Nephron (organoid): ENCODE data around the gene PREB.

ENCODE experiments used
- H3K27ac Mint-ChIP-seq, 3 experiments: 2 replicates each; pipeline ENCODE4 v1.8.0; 2020; ENCODE audit warnings: mixed read lengths in 3 of 3, mild to moderate bottlenecking in 2 of 3, moderate library complexity in 1 of 3
- H3K27me3 Mint-ChIP-seq: 2 replicates; pipeline ENCODE4 v1.8.0; 2021; ENCODE audit warnings: low read depth, mild to moderate bottlenecking, moderate library complexity, mixed read lengths
- H3K36me3 Mint-ChIP-seq: 2 replicates; pipeline ENCODE4 v1.8.0; 2020; ENCODE audit warnings: low read depth, mixed read lengths
- H3K4me1 Mint-ChIP-seq: 2 replicates; pipeline ENCODE4 v1.8.0; 2020; ENCODE audit warnings: mixed read lengths
- H3K4me3 Mint-ChIP-seq, 3 experiments: 2 replicates each; pipeline ENCODE4 v1.8.0; 2020; ENCODE audit warnings: mild to moderate bottlenecking in 3 of 3, mixed read lengths in 3 of 3, moderate library complexity in 2 of 3
- H3K9me3 Mint-ChIP-seq: 2 replicates; pipeline ENCODE4 v1.8.0; 2020; ENCODE audit warnings: mixed read lengths
- CTCF ChIP-seq, 3 experiments: fragments of 200-600 bp; sonication (generic); IDR thresholded peaks; one replicate each; pipeline ENCODE4 v1.5.0; 2021; ENCODE audit warnings: antibody characterized with exemption in 3 of 3; ENCODE audit not compliant: unreplicated experiment in 3 of 3

PREB gene

GRCh38 chr2:27127883-27128667, 6.4 kb downstream of the PREB start:
- Mint-ChIP-seq H3K9me3 (no peaks in the 10 kb centered on the region), H3K36me3 (peaks cover 25% of the 10 kb centered on the region), H3K27ac (no peak overlapping the region), H3K27me3 (peaks cover 4% of the 10 kb centered on the region), H3K4me1 (peaks cover 6% of the 10 kb centered on the region), H3K4me3 (no peak overlapping the region)
- no peak for TF ChIP-seq CTCF (IDR thresholded peaks at IDR 0.05; ENCODE audit: unreplicated experiment in 3 of 3)

GRCh38 chr2:27126252-27126710, 8.2 kb downstream of the PREB start:
- no peak overlapping the region for H3K27ac Mint-ChIP-seq
- peaks cover 6% of the 10 kb centered on the region for H3K4me1 Mint-ChIP-seq
- H3K36me3 Mint-ChIP-seq, result peaks cover 20% of the 10 kb centered on the region
- peak overlapping the region in 1 of 3 experiments; percentile 4 for H3K4me3 Mint-ChIP-seq
- H3K27me3 Mint-ChIP-seq, result peaks cover 22% of the 10 kb centered on the region
- no peaks in the 10 kb centered on the region for H3K9me3 Mint-ChIP-seq
- no peak for TF ChIP-seq CTCF (IDR thresholded peaks at IDR 0.05; ENCODE audit: unreplicated experiment in 3 of 3)

GRCh38 chr2:27125104-27125503, 9.3 kb downstream of the PREB start:
- Mint-ChIP-seq H3K36me3 (peaks cover 10% of the 10 kb centered on the region), H3K4me1 (peaks cover 6% of the 10 kb centered on the region), H3K27ac (peak overlapping the region in 2 of 3 experiments; percentile 18 to 45), H3K4me3 (peak overlapping the region; percentile 31 to 73 (median 63)), H3K9me3 (peaks cover under 1% of the 10 kb centered on the region), H3K27me3 (peaks cover 31% of the 10 kb centered on the region)
- no peak for TF ChIP-seq CTCF (IDR thresholded peaks at IDR 0.05; ENCODE audit: unreplicated experiment in 3 of 3)

- no peak for TF ChIP-seq CTCF (IDR thresholded peaks at IDR 0.05; ENCODE audit: unreplicated experiment in 3 of 3)
- peaks cover 2% of the 10 kb centered on the region for H3K9me3 Mint-ChIP-seq
- H3K27ac Mint-ChIP-seq, result peak within 1 kb of the TSS in 2 of 3 experiments; percentile 0 to 20
- peaks cover 45% of the 10 kb centered on the region for H3K27me3 Mint-ChIP-seq
- no peaks in the 10 kb centered on the region for H3K36me3 Mint-ChIP-seq
- H3K4me3 Mint-ChIP-seq, result peak within 1 kb of the TSS; percentile 86 to 89 (median 87)
- peaks cover 6% of the 10 kb centered on the region for H3K4me1 Mint-ChIP-seq
Measured at GRCh38 chr2:27123302-27124150, 10.9 kb downstream of the PREB start, which contains the start of gene ABHD1. Gene ABHD1 (plus strand): TSS chr2:27123815. CDS start chr2:27123949, 134 bp downstream.

GRCh38 chr2:27122791-27123190, 11.6 kb downstream of the PREB start:
- no peak for TF ChIP-seq CTCF (IDR thresholded peaks at IDR 0.05; ENCODE audit: unreplicated experiment in 3 of 3)
- Mint-ChIP-seq H3K27me3 (peaks cover 52% of the 10 kb centered on the region), H3K27ac (peak overlapping the region in 1 of 3 experiments; percentile 20), H3K4me3 (peak overlapping the region; percentile 86 to 89 (median 87)), H3K9me3 (peaks cover 2% of the 10 kb centered on the region), H3K36me3 (no peaks in the 10 kb centered on the region), H3K4me1 (peaks cover 6% of the 10 kb centered on the region)
